HepG2 (cell line): ENCODE data around the gene TREML1. TPM values are rescaled to one million over a fixed set of nuclear protein-coding genes. Genes with fewer than 3 reads are reported as not detected.

Source experiments
- ATAC-seq: fragments of 200-7000 bp; cut with Tn5 transposase; 3 replicates; pipeline ENCODE4 v1.9.1; 2020; ENCODE audit warnings: mild to moderate bottlenecking, moderate library complexity
- BruUV-seq: library from RNA; stranded (reverse); fragments of 400-500 nt; replicated peaks from 2 replicates; lab custom pipeline; 2021; lab: Mats Ljungman, UMichigan
- CTCF ChIA-PET: fragments of 300-600 bp; formaldehyde crosslinking; extraction: SDS; loops from one replicate; lab custom pipeline; 2021; ENCODE audit warnings: low total read pairs, inconsistent platforms, low intra/inter-chr PET ratio; lab: Yijun Ruan, JAX
- POLR2A ChIA-PET: fragments of 350-600 bp; sonication (Branson Sonifier 250); formaldehyde crosslinking; loops from one replicate; lab custom pipeline; 2020; ENCODE audit warnings: antibody characterized with exemption, inconsistent platforms; lab: Yijun Ruan, JAX
- DNase-seq: peaks from one replicate; pipeline ENCODE4 v3.0.0-alpha.2; 2015; ENCODE audit warnings: low spot score
- FAIRE-seq: peaks from 3 replicates; lab custom pipeline; 2011; peaks lifted over from hg19 to GRCh38; lab: Jason Lieb, UNC
- H2AFZ ChIP-seq: one replicate; pipeline ENCODE4 v1.6.1; 2011; ENCODE audit warnings: low read length, inconsistent platforms
- H3K27ac ChIP-seq: fragments of 300-600 bp; 3 replicates; pipeline ENCODE4 v1.8.0; 2011; ENCODE audit warnings: mixed run types, mild to moderate bottlenecking, mixed read lengths, low read length, inconsistent platforms; ENCODE audit not compliant: insufficient read depth; ENCODE audit errors: extremely low read length
- H3K27me3 ChIP-seq, 2 experiments: fragments of 200-600 bp in 1 of 2; 2 replicates in 1 of 2; 3 replicates in 1 of 2; pipeline versions ENCODE4 v1.6.0 to v1.8.0; 2011; ENCODE audit warnings: low read length in 2 of 2, mild to moderate bottlenecking in 2 of 2, moderate library complexity in 2 of 2, inconsistent platforms in 1 of 2; ENCODE audit not compliant: insufficient read depth in 2 of 2, control insufficient read depth in 1 of 2
- H3K36me3 ChIP-seq, 2 experiments: fragments of 200-600 bp in 1 of 2; replicated peaks in 1 of 2; 2 replicates in 1 of 2; 3 replicates in 1 of 2; pipeline versions ENCODE4 v1.5.1 to v1.8.0; 2011; ENCODE audit warnings: low read length in 2 of 2, inconsistent platforms in 1 of 2; ENCODE audit not compliant: insufficient read depth in 2 of 2, control insufficient read depth in 1 of 2
- H3K4me1 ChIP-seq: 2 replicates; pipeline ENCODE4 v1.5.1; 2012; ENCODE audit warnings: low read length, inconsistent platforms; ENCODE audit not compliant: insufficient read depth
- H3K4me2 ChIP-seq: 2 replicates; pipeline ENCODE4 v1.6.0; 2011; ENCODE audit warnings: low read depth, low read length, inconsistent platforms
- H3K4me3 ChIP-seq, 3 experiments: fragments of 200-600 bp in 1 of 3; sonication (generic), shearing (Covaris generic) in 1 of 3; replicated peaks in 1 of 3; 2 replicates each; pipeline ENCODE4 v1.5.1; 2011 to 2016; ENCODE audit warnings: low read length in 3 of 3, inconsistent platforms in 2 of 3, low read depth in 2 of 3, mild to moderate bottlenecking in 2 of 3, control low read depth in 1 of 3, mixed read lengths in 1 of 3; ENCODE audit not compliant: insufficient read depth in 1 of 3
- H3K79me2 ChIP-seq: one replicate; pipeline ENCODE4 v1.6.1; 2011; ENCODE audit warnings: low read length, inconsistent platforms; ENCODE audit not compliant: insufficient read depth
- H3K9ac ChIP-seq: 2 replicates; pipeline ENCODE4 v1.6.0; 2011; ENCODE audit warnings: mild to moderate bottlenecking, low read depth, low read length, inconsistent platforms; ENCODE audit not compliant: insufficient read depth
- H3K9me3 ChIP-seq: 2 replicates; pipeline ENCODE4 v1.5.1; 2012; ENCODE audit warnings: mild to moderate bottlenecking, low read length
- H4K20me1 ChIP-seq: 2 replicates; pipeline ENCODE4 v1.6.0; 2011; ENCODE audit warnings: inconsistent platforms, mild to moderate bottlenecking, low read length, moderate library complexity; ENCODE audit not compliant: insufficient read depth
- CHCHD3 ChIP-seq: sonication (generic); formaldehyde crosslinking; IDR thresholded peaks from 2 replicates; pipeline ENCODE4 v1.8.0; 2022; ENCODE audit warnings: mild to moderate bottlenecking, missing genetic modification reagents, moderate library complexity
- MAFF ChIP-seq: IDR thresholded peaks from 2 replicates; pipeline ENCODE4 v1.6.1; 2011; ENCODE audit warnings: low read depth, low read length, improper control_type of control experiment
- NCOA1 ChIP-seq: sonication (generic); formaldehyde crosslinking; IDR thresholded peaks from 2 replicates; pipeline ENCODE4 v1.9.0; 2021; ENCODE audit warnings: missing genetic modification reagents
- NR2F1 ChIP-seq, 2 experiments: fragments of 450-650 bp in 1 of 2; formaldehyde crosslinking in 1 of 2; IDR thresholded peaks; 2 replicates each; pipeline versions ENCODE4 v1.5.0 to v1.6.1; 2016 to 2020; ENCODE audit warnings: mild to moderate bottlenecking in 1 of 2, missing compliant biosample characterization in 1 of 2, missing genetic modification reagents in 1 of 2, moderate library complexity in 1 of 2
- RBAK ChIP-seq: sonication (generic); formaldehyde crosslinking; IDR thresholded peaks from 2 replicates; pipeline ENCODE4 v1.5.1; 2020; ENCODE audit warnings: mild to moderate bottlenecking, missing genetic modification reagents
- TP53 ChIP-seq: sonication (generic); formaldehyde crosslinking; conservative IDR thresholded peaks from 2 replicates; pipeline ENCODE4 v1.4.0; 2020; ENCODE audit warnings: missing genetic modification reagents
- ZBTB42 ChIP-seq: sonication (generic); formaldehyde crosslinking; IDR thresholded peaks from 2 replicates; pipeline ENCODE4 v1.5.0; 2020; ENCODE audit warnings: mild to moderate bottlenecking, missing genetic modification reagents
- ZFP37 ChIP-seq: sonication (generic); formaldehyde crosslinking; IDR thresholded peaks from 2 replicates; pipeline ENCODE4 v1.4.0; 2020; ENCODE audit warnings: missing genetic modification reagents, borderline replicate concordance
- ZNF331 ChIP-seq: sonication (generic); formaldehyde crosslinking; IDR thresholded peaks from 2 replicates; pipeline ENCODE4 v1.4.0; 2020; ENCODE audit warnings: missing genetic modification reagents
- ZNF713 ChIP-seq: sonication (generic); formaldehyde crosslinking; IDR thresholded peaks from 2 replicates; pipeline ENCODE4 v1.4.0; 2020; ENCODE audit warnings: mild to moderate bottlenecking, missing genetic modification reagents
- ZNF720 ChIP-seq: sonication (generic); formaldehyde crosslinking; IDR thresholded peaks from 2 replicates; pipeline ENCODE4 v1.4.0; 2020; ENCODE audit warnings: missing genetic modification reagents
- ZNF772 ChIP-seq: sonication (generic); formaldehyde crosslinking; IDR thresholded peaks from 2 replicates; pipeline ENCODE4 v1.5.0; 2020; ENCODE audit warnings: mild to moderate bottlenecking, missing genetic modification reagents
- WGBS: methylation state at CpG from one replicate; pipeline ENCODE4 v1.1.6; 2017; ENCODE audit warnings: low lambda C conversion rate; 5-methylcytosine and 5-hydroxymethylcytosine counted together
- in situ Hi-C: cut with HindIII; loops from 2 replicates; pipeline ENCODE4 v1.10.0; 2017; ENCODE audit warnings: low pct_unique_long_range_greater_than_20kb; ENCODE audit not compliant: extremely low pct_ligation_motif_present
- intact Hi-C: fragments of 100-400 bp; cut with micrococcal nuclease; formaldehyde crosslinking; loops from one replicate; pipeline ENCODE4 v1.10.0; 2022; ENCODE audit not compliant: unreplicated experiment
- polyA plus RNA-seq, 8 experiments: library from polyadenylated mRNA; depleted of rRNA in 3 of 8; stranded (reverse) in 7 of 8; unstranded in 1 of 8; fragments of >200 nt; fragmentation: Illumina TruSeq in 4 of 8; extraction: Trizol in 4 of 8; gene quantifications; 2 replicates each; pipeline versions ENCODE4 v1.2.1 to v1.2.3, GENCODE V29; 2011 to 2016; ENCODE audit warnings: low read depth in 4 of 8, missing spikeins in 1 of 8, mixed read lengths in 1 of 8; ENCODE audit not compliant: insufficient read depth in 1 of 8
- total RNA-seq, 5 experiments: library from RNA; depleted of rRNA; stranded (reverse); fragments of >200 nt; fragmentation: Illumina TruSeq; extraction: Trizol; gene quantifications; 2 replicates each; pipeline ENCODE4 v1.2.3, GENCODE V29; 2016; ENCODE audit warnings: low read depth in 1 of 5
- TF ChIP-seq, protein P1 (sequence below): sonication (generic); formaldehyde crosslinking; IDR thresholded peaks from 2 replicates; pipeline ENCODE4 v1.5.0; 2020; ENCODE audit warnings: mild to moderate bottlenecking, missing genetic modification reagents, moderate library complexity
- TF ChIP-seq, protein P2 (sequence below): IDR thresholded peaks from 2 replicates; pipeline ENCODE4 v1.6.1; 2016
- TF ChIP-seq, protein P3 (sequence below): sonication (generic); formaldehyde crosslinking; IDR thresholded peaks from 2 replicates; pipeline ENCODE4 v1.5.0; 2020; ENCODE audit warnings: mild to moderate bottlenecking, missing genetic modification reagents, borderline replicate concordance

Gene TREML1
- total and polyA plus RNA-seq, 2 of the 13 experiments (the other 11 are each of a cell fraction or from before 2014, with no cell fraction given), result not detected

DNA sequence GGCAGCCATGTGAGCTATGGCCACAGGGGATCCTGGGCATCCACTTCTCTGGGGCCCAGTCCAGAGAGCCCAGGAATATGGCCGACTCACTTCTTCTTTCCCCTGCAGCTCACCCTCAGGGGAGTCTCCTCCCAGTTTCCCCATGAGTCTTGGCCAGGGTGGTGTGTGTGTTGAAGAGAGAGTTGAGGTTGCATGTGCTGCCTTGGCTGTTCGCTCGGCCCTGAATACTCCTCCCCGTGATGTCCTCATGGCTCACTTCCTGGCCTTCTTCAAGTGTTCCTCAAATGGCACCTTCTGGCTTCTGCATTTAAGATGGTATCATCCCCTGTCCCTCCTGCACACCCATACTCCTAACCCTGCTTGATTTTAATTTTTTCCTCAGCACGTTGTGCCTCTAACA lies 3.2 kb upstream of the TREML1 start (continued):
- no peak for TF ChIP-seq TP53 (CRISPR knock-in tag)
- TF ChIP-seq, protein P1, sequence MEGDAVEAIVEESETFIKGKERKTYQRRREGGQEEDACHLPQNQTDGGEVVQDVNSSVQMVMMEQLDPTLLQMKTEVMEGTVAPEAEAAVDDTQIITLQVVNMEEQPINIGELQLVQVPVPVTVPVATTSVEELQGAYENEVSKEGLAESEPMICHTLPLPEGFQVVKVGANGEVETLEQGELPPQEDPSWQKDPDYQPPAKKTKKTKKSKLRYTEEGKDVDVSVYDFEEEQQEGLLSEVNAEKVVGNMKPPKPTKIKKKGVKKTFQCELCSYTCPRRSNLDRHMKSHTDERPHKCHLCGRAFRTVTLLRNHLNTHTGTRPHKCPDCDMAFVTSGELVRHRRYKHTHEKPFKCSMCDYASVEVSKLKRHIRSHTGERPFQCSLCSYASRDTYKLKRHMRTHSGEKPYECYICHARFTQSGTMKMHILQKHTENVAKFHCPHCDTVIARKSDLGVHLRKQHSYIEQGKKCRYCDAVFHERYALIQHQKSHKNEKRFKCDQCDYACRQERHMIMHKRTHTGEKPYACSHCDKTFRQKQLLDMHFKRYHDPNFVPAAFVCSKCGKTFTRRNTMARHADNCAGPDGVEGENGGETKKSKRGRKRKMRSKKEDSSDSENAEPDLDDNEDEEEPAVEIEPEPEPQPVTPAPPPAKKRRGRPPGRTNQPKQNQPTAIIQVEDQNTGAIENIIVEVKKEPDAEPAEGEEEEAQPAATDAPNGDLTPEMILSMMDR (CRISPR knock-in tag), result no peak
- TF ChIP-seq CHCHD3, result no peak
- TF ChIP-seq ZFP37 (CRISPR knock-in tag), result no peak

DNA sequence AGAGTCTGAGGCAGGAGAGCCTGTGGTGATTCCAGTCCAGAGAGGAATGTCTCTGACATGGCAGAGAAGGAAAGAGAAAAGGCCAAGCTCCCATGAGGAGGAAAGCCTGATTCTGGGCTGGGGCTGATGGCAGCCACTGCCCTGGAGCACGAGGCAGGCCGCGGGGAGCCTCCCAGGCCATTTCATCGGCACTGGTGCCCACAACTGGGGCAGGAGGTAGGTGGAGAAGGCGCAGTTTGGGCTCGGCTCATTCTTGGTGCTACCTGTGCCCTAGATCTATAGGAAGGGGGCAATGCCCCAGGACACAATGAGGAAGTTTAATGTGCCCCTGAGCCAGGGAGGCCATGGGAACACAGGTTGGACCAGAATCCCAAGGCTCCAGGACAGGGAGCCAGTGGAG lies 2.6 kb upstream of the TREML1 start:
- POLR2A ChIA-PET, result no interaction called here
- Histone ChIP-seq H3K4me1 (peaks cover 25% of the 10 kb centered on the region), H3K79me2 (no peaks in the 10 kb centered on the region), H2AFZ (no peak overlapping the region), H4K20me1 (no peaks in the 10 kb centered on the region), H3K9ac (no peak overlapping the region), H3K4me3 (no peak overlapping the region), H3K27ac (no peak overlapping the region), H3K27me3 (peaks cover 1 to 18% of the 10 kb centered on the region in 2 experiments; a peak in 1 of 5 replicates), H3K36me3 (no peaks in the 10 kb centered on the region), H3K9me3 (no peaks in the 10 kb centered on the region), H3K4me2 (no peak overlapping the region)
- CTCF ChIA-PET, result no interaction called here
- DNase-seq, result no peak
- no TSS peak for BruUV-seq
- intact Hi-C loops, result no loop called here
- no peak for FAIRE-seq
- WGBS, result 20% methylated on average over 1 of the region's 6 CpGs
- ATAC-seq, result no peak
- in situ Hi-C loops, result no loop called here
- no peak for TF ChIP-seq MAFF
- TF ChIP-seq, protein P2, sequence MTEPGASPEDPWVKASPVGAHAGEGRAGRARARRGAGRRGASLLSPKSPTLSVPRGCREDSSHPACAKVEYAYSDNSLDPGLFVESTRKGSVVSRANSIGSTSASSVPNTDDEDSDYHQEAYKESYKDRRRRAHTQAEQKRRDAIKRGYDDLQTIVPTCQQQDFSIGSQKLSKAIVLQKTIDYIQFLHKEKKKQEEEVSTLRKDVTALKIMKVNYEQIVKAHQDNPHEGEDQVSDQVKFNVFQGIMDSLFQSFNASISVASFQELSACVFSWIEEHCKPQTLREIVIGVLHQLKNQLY (CRISPR knock-in tag), result no peak
- TF ChIP-seq RBAK (CRISPR knock-in tag), result no peak
- no peak for TF ChIP-seq ZNF331 (CRISPR knock-in tag)
- no peak for TF ChIP-seq ZBTB42 (CRISPR knock-in tag)
- TF ChIP-seq ZNF713 (CRISPR knock-in tag), result no peak
- no peak for TF ChIP-seq NCOA1
- TF ChIP-seq, protein P3, sequence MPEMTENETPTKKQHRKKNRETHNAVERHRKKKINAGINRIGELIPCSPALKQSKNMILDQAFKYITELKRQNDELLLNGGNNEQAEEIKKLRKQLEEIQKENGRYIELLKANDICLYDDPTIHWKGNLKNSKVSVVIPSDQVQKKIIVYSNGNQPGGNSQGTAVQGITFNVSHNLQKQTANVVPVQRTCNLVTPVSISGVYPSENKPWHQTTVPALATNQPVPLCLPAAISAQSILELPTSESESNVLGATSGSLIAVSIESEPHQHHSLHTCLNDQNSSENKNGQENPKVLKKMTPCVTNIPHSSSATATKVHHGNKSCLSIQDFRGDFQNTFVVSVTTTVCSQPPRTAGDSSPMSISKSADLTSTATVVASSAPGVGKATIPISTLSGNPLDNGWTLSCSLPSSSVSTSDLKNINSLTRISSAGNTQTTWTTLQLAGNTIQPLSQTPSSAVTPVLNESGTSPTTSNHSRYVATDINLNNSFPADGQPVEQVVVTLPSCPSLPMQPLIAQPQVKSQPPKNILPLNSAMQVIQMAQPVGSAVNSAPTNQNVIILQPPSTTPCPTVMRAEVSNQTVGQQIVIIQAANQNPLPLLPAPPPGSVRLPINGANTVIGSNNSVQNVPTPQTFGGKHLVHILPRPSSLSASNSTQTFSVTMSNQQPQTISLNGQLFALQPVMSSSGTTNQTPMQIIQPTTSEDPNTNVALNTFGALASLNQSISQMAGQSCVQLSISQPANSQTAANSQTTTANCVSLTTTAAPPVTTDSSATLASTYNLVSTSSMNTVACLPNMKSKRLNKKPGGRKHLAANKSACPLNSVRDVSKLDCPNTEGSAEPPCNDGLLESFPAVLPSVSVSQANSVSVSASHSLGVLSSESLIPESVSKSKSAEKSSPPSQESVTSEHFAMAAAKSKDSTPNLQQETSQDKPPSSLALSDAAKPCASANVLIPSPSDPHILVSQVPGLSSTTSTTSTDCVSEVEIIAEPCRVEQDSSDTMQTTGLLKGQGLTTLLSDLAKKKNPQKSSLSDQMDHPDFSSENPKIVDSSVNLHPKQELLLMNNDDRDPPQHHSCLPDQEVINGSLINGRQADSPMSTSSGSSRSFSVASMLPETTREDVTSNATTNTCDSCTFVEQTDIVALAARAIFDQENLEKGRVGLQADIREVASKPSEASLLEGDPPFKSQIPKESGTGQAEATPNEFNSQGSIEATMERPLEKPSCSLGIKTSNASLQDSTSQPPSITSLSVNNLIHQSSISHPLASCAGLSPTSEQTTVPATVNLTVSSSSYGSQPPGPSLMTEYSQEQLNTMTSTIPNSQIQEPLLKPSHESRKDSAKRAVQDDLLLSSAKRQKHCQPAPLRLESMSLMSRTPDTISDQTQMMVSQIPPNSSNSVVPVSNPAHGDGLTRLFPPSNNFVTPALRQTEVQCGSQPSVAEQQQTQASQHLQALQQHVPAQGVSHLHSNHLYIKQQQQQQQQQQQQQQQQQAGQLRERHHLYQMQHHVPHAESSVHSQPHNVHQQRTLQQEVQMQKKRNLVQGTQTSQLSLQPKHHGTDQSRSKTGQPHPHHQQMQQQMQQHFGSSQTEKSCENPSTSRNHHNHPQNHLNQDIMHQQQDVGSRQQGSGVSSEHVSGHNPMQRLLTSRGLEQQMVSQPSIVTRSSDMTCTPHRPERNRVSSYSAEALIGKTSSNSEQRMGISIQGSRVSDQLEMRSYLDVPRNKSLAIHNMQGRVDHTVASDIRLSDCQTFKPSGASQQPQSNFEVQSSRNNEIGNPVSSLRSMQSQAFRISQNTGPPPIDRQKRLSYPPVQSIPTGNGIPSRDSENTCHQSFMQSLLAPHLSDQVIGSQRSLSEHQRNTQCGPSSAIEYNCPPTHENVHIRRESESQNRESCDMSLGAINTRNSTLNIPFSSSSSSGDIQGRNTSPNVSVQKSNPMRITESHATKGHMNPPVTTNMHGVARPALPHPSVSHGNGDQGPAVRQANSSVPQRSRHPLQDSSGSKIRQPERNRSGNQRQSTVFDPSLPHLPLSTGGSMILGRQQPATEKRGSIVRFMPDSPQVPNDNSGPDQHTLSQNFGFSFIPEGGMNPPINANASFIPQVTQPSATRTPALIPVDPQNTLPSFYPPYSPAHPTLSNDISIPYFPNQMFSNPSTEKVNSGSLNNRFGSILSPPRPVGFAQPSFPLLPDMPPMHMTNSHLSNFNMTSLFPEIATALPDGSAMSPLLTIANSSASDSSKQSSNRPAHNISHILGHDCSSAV (CRISPR knock-in tag), result no peak
- TF ChIP-seq ZNF720 (CRISPR knock-in tag), result no peak
- TF ChIP-seq NR2F1 (CRISPR knock-in tag; IDR thresholded peaks at IDR 0.05), result no peak
- TF ChIP-seq ZNF772 (CRISPR knock-in tag), result no peak
